ENCODE data around the gene TET1. TPM values are rescaled to one million over a fixed set of nuclear protein-coding genes. Genes with fewer than 3 reads are reported as not detected.

Gene TET1
- total RNA-seq, 1 experiment from 2014 or later: 2.3 TPM

GRCh38 chr10:68572151-68572550 is 12.0 kb downstream of the TET1 start:
- Histone ChIP-seq H3K36me3 (ENCODE audit: control insufficient read depth, insufficient read depth, low read length) (no peaks in the 10 kb centered on the region), H3K4me1 (ENCODE audit: control insufficient read depth, insufficient read depth, low read length) (no peaks in the 10 kb centered on the region), H3K9me3 (ENCODE audit: control insufficient read depth, insufficient read depth, low read depth, low read length) (no peaks in the 10 kb centered on the region), H3K27me3 (ENCODE audit: control insufficient read depth, insufficient read depth, low read length) (no peaks in the 10 kb centered on the region), H3K27ac (ENCODE audit: low read length) (no peak overlapping the region), H3K4me3 (ENCODE audit: low read depth in 2 of 2, low read length in 2 of 2) (no peak overlapping the region)
- TF ChIP-seq TCF7L2 (IDR thresholded peaks at IDR 0.05; ENCODE audit: low read depth, low read length): no peak
- TF ChIP-seq REST (IDR thresholded peaks at IDR 0.05; ENCODE audit: insufficient read depth in 1 of 2, low read depth in 2 of 2, low read length in 1 of 2): no peak
- no peak for TF ChIP-seq SIN3A (IDR thresholded peaks at IDR 0.05; ENCODE audit: borderline replicate concordance, insufficient read depth, low read depth, low read length)
- TF ChIP-seq POLR2AphosphoS5 (IDR thresholded peaks at IDR 0.05; ENCODE audit: low read depth, low read length): no peak
- no peak for TF ChIP-seq CTCF (IDR thresholded peaks at IDR 0.05)
- DNase-seq (ENCODE audit: low read depth, low spot score) (no peak), ATAC-seq (no peak)
- intact Hi-C loops (cut with micrococcal nuclease; ENCODE audit: unreplicated experiment): no loop called here
- in situ Hi-C loops (cut with HindIII; ENCODE audit: low pct_unique_long_range_greater_than_20kb, low sequenced_read_pairs): no loop called here
- BruUV-seq (replicated peaks): no TSS peak
- POLR2A ChIA-PET: no interaction called here
- CTCF ChIA-PET: no interaction called here

- ChIA-PET CTCF (interaction anchor here (0.6 kb wide), 1 partner anchor 76 kb away, joined by 5 read pairs; no protein-coding TSS in a partner anchor), POLR2A (interaction anchor here (0.5 kb wide), 1 partner anchor 128 kb away, joined by 7 read pairs; no protein-coding TSS in a partner anchor)
- H3K4me3 ChIP-seq (ENCODE audit: low read depth in 2 of 2, low read length in 2 of 2): no peak overlapping the region
- no peak for TF ChIP-seq TCF7L2 (IDR thresholded peaks at IDR 0.05; ENCODE audit: low read depth, low read length)
- no peak for TF ChIP-seq REST (IDR thresholded peaks at IDR 0.05; ENCODE audit: insufficient read depth in 1 of 2, low read depth in 2 of 2, low read length in 1 of 2)
- TF ChIP-seq SIN3A (IDR thresholded peaks at IDR 0.05; ENCODE audit: borderline replicate concordance, insufficient read depth, low read depth, low read length): no peak
- TF ChIP-seq POLR2AphosphoS5 (IDR thresholded peaks at IDR 0.05; ENCODE audit: low read depth, low read length): no peak
- no peak for TF ChIP-seq CTCF (IDR thresholded peaks at IDR 0.05)
- in situ Hi-C loops (cut with HindIII; ENCODE audit: low pct_unique_long_range_greater_than_20kb, low sequenced_read_pairs) (no loop called here), intact Hi-C loops (cut with micrococcal nuclease; ENCODE audit: unreplicated experiment) (no loop called here)
- H3K9me3 ChIP-seq (ENCODE audit: control insufficient read depth, insufficient read depth, low read depth, low read length): no peaks in the 10 kb centered on the region
- no peak overlapping the region for H3K27ac ChIP-seq (ENCODE audit: low read length)
- ATAC-seq: no peak
- H3K36me3 ChIP-seq (ENCODE audit: control insufficient read depth, insufficient read depth, low read length): no peaks in the 10 kb centered on the region
- H3K27me3 ChIP-seq (ENCODE audit: control insufficient read depth, insufficient read depth, low read length): no peaks in the 10 kb centered on the region
- no TSS peak for BruUV-seq (replicated peaks)
- no peak for DNase-seq (ENCODE audit: low read depth, low spot score)
- H3K4me1 ChIP-seq (ENCODE audit: control insufficient read depth, insufficient read depth, low read length): no peaks in the 10 kb centered on the region
These were observed 13.9 kb downstream of the TET1 start for GRCh38 chr10:68574051-68574450.

Data from Panc1 (cell line).